Measurements from ENCODE around the gene ERN1.
"Not testable (repeated sequence)": the region's sequence is repeated elsewhere in the genome, so short reads cannot be mapped to it uniquely, and the experiment has no call there.

ERN1 gene

GRCh38 chr17:64124609-64125008 lies 5.3 kb downstream of the ERN1 start:
- no peak overlapping the region for H3K4me3 ChIP-seq (ENCODE audit: low read depth, low read length)
- H3K27me3 ChIP-seq: no peaks in the 10 kb centered on the region
- no peak for DNase-seq
- no peak for TF ChIP-seq CTCF (IDR thresholded peaks at IDR 0.05; ENCODE audit: low read depth, low read length)
- no peaks in the 10 kb centered on the region for H3K36me3 ChIP-seq
- H3K9me3 ChIP-seq: no peaks in the 10 kb centered on the region
- no peaks in the 10 kb centered on the region; the same call in 1 of the 2 replicates for H3K4me1 ChIP-seq

GRCh38 chr17:64123114-64123513 lies 6.8 kb downstream of the ERN1 start:
- no peaks in the 10 kb centered on the region for H3K27me3 ChIP-seq
- no peaks in the 10 kb centered on the region for H3K36me3 ChIP-seq
- no peak for DNase-seq
- TF ChIP-seq CTCF (IDR thresholded peaks at IDR 0.05; ENCODE audit: low read depth, low read length): no peak
- H3K4me1 ChIP-seq: peaks cover 4% of the 10 kb centered on the region
- H3K4me3 ChIP-seq (ENCODE audit: low read depth, low read length): no peak overlapping the region
- H3K9me3 ChIP-seq: no peaks in the 10 kb centered on the region

GRCh38 chr17:64120972-64121786 lies 8.8 kb downstream of the ERN1 start:
- not testable (repeated sequence) for H3K4me1 ChIP-seq, DNase-seq, H3K36me3 ChIP-seq

GRCh38 chr17:64120159-64120810 lies 9.7 kb downstream of the ERN1 start:
- peaks cover 4% of the 10 kb centered on the region; the same call in 1 of the 2 replicates for H3K4me1 ChIP-seq
- no peak for TF ChIP-seq CTCF (IDR thresholded peaks at IDR 0.05; ENCODE audit: low read depth, low read length)
- H3K27me3 ChIP-seq: no peaks in the 10 kb centered on the region
- no peaks in the 10 kb centered on the region for H3K9me3 ChIP-seq
- no peaks in the 10 kb centered on the region for H3K36me3 ChIP-seq
- no peak overlapping the region for H3K4me3 ChIP-seq (ENCODE audit: low read depth, low read length)
- DNase-seq: no peak

More at GRCh38 chr17:64120972-64121786, 8.8 kb downstream of the ERN1 start:
- not testable (repeated sequence) for H3K9me3 ChIP-seq; H3K27me3 ChIP-seq; H3K4me3 ChIP-seq (ENCODE audit: low read depth, low read length)

GRCh38 chr17:64117981-64118979 lies 11.7 kb downstream of the ERN1 start:
- no peaks in the 10 kb centered on the region for H3K9me3 ChIP-seq
- TF ChIP-seq CTCF (IDR thresholded peaks at IDR 0.05; ENCODE audit: low read depth, low read length): no peak
- no peak for DNase-seq
- H3K4me3 ChIP-seq (ENCODE audit: low read depth, low read length): no peak overlapping the region
- no peaks in the 10 kb centered on the region for H3K36me3 ChIP-seq
- H3K27me3 ChIP-seq: no peaks in the 10 kb centered on the region
- H3K4me1 ChIP-seq: peaks cover 4% of the 10 kb centered on the region; the same call in 1 of the 2 replicates

Measured in BE2C (cell line).